IPS-18a (cell line): Measurements from ENCODE around the gene ILK.

Experiments
- H3K27ac ChIP-seq: one replicate; pipeline ENCODE4 v1.5.1; 2013; ENCODE audit warnings: low read length
- H3K27me3 ChIP-seq: one replicate; pipeline ENCODE4 v1.6.1; 2013; ENCODE audit warnings: mild to moderate bottlenecking, low read length; ENCODE audit not compliant: control insufficient read depth, insufficient read depth
- H3K36me3 ChIP-seq: one replicate; pipeline ENCODE4 v1.6.1; 2013; ENCODE audit warnings: low read depth, low read length; ENCODE audit not compliant: control insufficient read depth
- H3K4me1 ChIP-seq: one replicate; pipeline ENCODE4 v1.6.1; 2013; ENCODE audit warnings: low read depth, low read length; ENCODE audit not compliant: control insufficient read depth
- H3K4me3 ChIP-seq: one replicate; pipeline ENCODE4 v1.5.1; 2013; ENCODE audit warnings: low read length
- H3K9ac ChIP-seq: one replicate; pipeline ENCODE4 v1.6.1; 2013; ENCODE audit warnings: mild to moderate bottlenecking, low read length, moderate library complexity
- H3K9me3 ChIP-seq: one replicate; pipeline ENCODE4 v1.6.1; 2013; ENCODE audit warnings: low read depth, low read length; ENCODE audit not compliant: control insufficient read depth

The ILK gene

GRCh38 chr11:6599881-6600390, 3.6 kb upstream of the ILK start:
- H3K36me3 ChIP-seq = peaks cover 35% of the 10 kb centered on the region
- no peak overlapping the region for H3K9ac ChIP-seq
- H3K27ac ChIP-seq = no peak overlapping the region
- H3K4me1 ChIP-seq = peaks cover 7% of the 10 kb centered on the region
- no peak overlapping the region for H3K4me3 ChIP-seq
- H3K9me3 ChIP-seq = no peaks in the 10 kb centered on the region
- H3K27me3 ChIP-seq = no peaks in the 10 kb centered on the region

GRCh38 chr11:6601041-6601461, 2.5 kb upstream of the ILK start:
- Histone ChIP-seq H3K27me3 (no peaks in the 10 kb centered on the region), H3K36me3 (peaks cover 35% of the 10 kb centered on the region), H3K4me3 (no peak overlapping the region), H3K9ac (no peak overlapping the region), H3K4me1 (peaks cover 8% of the 10 kb centered on the region), H3K9me3 (no peaks in the 10 kb centered on the region), H3K27ac (no peak overlapping the region)

- peaks cover 27% of the 10 kb centered on the region for H3K36me3 ChIP-seq
- peaks cover 17% of the 10 kb centered on the region for H3K4me1 ChIP-seq
- H3K9me3 ChIP-seq = no peaks in the 10 kb centered on the region
- peak overlapping the region; percentile 75 for H3K9ac ChIP-seq
- peak overlapping the region; percentile 95 for H3K4me3 ChIP-seq
- H3K27me3 ChIP-seq = no peaks in the 10 kb centered on the region
- no peak overlapping the region for H3K27ac ChIP-seq
These were observed 1.3 kb upstream of the ILK start for GRCh38 chr11:6602096-6602940.

GRCh38 chr11:6604081-6604626, 580 bp downstream of the ILK start:
- Histone ChIP-seq H3K4me3 (peak overlapping the region; percentile 95), H3K9ac (peak overlapping the region; percentile 92), H3K36me3 (peaks cover 37% of the 10 kb centered on the region), H3K4me1 (peaks cover 19% of the 10 kb centered on the region), H3K9me3 (no peaks in the 10 kb centered on the region), H3K27me3 (no peaks in the 10 kb centered on the region), H3K27ac (peak overlapping the region; percentile 72)

GRCh38 chr11:6604790-6605189, 1.2 kb downstream of the ILK start:
- Histone ChIP-seq H3K27me3 (no peaks in the 10 kb centered on the region), H3K9me3 (no peaks in the 10 kb centered on the region), H3K36me3 (peaks cover 37% of the 10 kb centered on the region), H3K9ac (peak overlapping the region; percentile 92), H3K27ac (no peak overlapping the region), H3K4me1 (peaks cover 19% of the 10 kb centered on the region), H3K4me3 (peak overlapping the region; percentile 95)

GRCh38 chr11:6606471-6607189, 3.1 kb downstream of the ILK start:
- H3K27ac ChIP-seq = peak overlapping the region; percentile 79
- H3K9me3 ChIP-seq = no peaks in the 10 kb centered on the region
- peaks cover 37% of the 10 kb centered on the region for H3K36me3 ChIP-seq
- H3K9ac ChIP-seq = peak overlapping the region; percentile 57
- H3K4me3 ChIP-seq = no peak overlapping the region
- peaks cover 19% of the 10 kb centered on the region for H3K4me1 ChIP-seq
- H3K27me3 ChIP-seq = no peaks in the 10 kb centered on the region

GRCh38 chr11:6607190-6607795, 3.7 kb downstream of the ILK start:
- Histone ChIP-seq H3K27ac (peak overlapping the region; percentile 82), H3K4me3 (peak overlapping the region; percentile 7), H3K4me1 (peaks cover 17% of the 10 kb centered on the region), H3K9me3 (no peaks in the 10 kb centered on the region), H3K36me3 (peaks cover 36% of the 10 kb centered on the region), H3K27me3 (no peaks in the 10 kb centered on the region), H3K9ac (peak overlapping the region; percentile 57)

- peaks cover 36% of the 10 kb centered on the region for H3K36me3 ChIP-seq
- no peak overlapping the region for H3K9ac ChIP-seq
- H3K27me3 ChIP-seq = no peaks in the 10 kb centered on the region
- H3K9me3 ChIP-seq = no peaks in the 10 kb centered on the region
- H3K4me3 ChIP-seq = no peak overlapping the region
- H3K4me1 ChIP-seq = peaks cover 15% of the 10 kb centered on the region
- no peak overlapping the region for H3K27ac ChIP-seq
These were observed 4.4 kb downstream of the ILK start for GRCh38 chr11:6608011-6608410.

- peaks cover 36% of the 10 kb centered on the region for H3K36me3 ChIP-seq
- no peak overlapping the region for H3K27ac ChIP-seq
- no peaks in the 10 kb centered on the region for H3K27me3 ChIP-seq
- no peaks in the 10 kb centered on the region for H3K9me3 ChIP-seq
- no peak overlapping the region for H3K9ac ChIP-seq
- peaks cover 15% of the 10 kb centered on the region for H3K4me1 ChIP-seq
- H3K4me3 ChIP-seq = no peak overlapping the region
These were observed 5.3 kb downstream of the ILK start for GRCh38 chr11:6608726-6609501.

- no peaks in the 10 kb centered on the region for H3K9me3 ChIP-seq
These were observed 6.0 kb downstream of the ILK start for GRCh38 chr11:6609502-6610015.

More at GRCh38 chr11:6609502-6610015, 6.0 kb downstream of the ILK start:
- H3K27me3 ChIP-seq = no peaks in the 10 kb centered on the region
- H3K4me3 ChIP-seq = no peak overlapping the region
- H3K4me1 ChIP-seq = peaks cover 15% of the 10 kb centered on the region
- H3K27ac ChIP-seq = no peak overlapping the region
- H3K9ac ChIP-seq = no peak overlapping the region
- H3K36me3 ChIP-seq = peaks cover 36% of the 10 kb centered on the region
